Midbrain (tissue), 1 donor: Measurements from ENCODE around the gene MCRIP1.

Experiments used
- DNase-seq: peaks from one replicate; lab custom pipeline; 2025; lab: John Stamatoyannopoulos, UW

MCRIP1 gene

DNA sequence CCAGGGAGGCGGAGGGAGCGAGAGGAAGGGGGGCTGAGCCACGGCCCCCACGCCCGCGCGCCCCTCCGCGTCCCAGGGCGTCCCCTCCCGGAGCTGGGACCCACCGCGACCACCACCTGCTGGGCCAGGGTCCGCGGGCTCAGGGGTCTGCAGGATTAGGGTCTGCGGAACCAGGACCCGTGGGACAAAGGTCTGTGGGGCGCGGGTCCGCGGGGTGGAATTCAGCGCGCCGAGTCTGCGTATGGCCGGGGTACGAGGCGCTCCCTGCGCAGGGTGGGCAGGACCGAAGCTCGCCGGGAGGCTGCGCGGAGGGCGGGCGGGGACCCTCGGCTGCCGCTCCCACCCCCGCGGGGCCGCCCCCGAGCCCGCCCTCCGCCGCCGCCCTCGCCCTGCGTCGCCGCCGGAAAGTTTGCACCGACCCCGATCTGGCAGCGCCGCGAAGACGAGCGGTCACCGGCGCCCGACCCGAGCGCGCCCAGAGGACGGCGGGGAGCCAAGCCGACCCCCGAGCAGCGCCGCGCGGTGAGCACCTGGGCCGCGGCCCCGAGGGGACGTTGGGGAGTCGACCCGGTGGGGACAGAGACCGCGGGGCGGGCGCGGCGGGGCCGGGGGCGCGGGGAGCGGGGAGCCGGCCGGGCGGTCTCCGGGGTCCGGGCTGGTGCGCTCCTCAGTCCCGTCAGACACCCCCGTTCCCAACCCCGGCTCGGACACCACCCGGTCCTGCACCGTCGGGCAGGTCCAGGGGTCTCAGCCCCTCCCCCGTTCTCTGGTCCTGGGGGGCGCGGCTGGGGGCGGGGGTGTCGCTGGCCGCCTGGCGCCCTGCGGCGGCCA, 29.1 kb downstream of the MCRIP1 start, which contains the start of gene GCGR:
TSS of gene GCGR (plus strand) at position 423 of the 831 bp plus-strand sequence. CDS start 4,869 bp downstream, outside the sequence.
- DNase-seq: no peak

DNA sequence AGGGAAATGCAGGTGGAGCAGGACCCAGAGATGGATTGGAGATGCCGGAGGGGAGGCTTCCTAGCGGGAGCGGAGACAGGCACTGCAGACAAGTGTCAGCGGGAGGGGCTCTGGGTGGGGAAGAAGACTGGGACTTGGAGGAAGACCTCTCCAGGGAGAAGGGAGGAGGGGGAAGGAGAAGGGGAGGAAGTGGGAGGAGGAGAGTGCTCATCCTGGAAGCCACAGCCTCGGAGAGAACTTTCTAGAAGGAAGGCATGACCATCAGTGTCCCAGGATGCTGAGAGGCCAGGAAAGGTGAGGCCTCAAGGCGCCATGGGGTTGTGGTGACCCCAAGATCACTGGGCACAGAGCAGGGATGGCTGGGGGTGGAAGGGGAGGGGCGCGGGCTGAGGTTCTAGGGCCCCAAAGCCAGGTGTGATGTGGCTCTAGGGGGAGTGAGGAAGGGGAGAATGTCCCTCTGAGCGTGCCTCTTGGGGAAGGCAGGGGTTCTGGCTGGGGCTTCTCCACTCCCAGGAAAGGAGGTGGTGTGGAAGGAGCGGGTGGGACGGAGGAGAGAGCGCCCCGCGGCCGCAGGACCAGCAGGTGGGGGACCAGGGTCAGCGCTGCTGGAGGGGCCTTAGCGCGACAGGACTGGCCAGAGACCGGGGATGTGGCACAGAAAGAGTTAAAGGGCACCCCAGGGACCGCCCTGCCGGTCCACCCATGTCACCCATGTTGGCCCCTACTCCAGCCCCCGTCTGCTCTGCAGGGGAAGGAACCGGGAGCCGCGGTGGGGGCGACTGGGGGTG, 30.0 kb downstream of the MCRIP1 start:
- no peak for DNase-seq

DNA sequence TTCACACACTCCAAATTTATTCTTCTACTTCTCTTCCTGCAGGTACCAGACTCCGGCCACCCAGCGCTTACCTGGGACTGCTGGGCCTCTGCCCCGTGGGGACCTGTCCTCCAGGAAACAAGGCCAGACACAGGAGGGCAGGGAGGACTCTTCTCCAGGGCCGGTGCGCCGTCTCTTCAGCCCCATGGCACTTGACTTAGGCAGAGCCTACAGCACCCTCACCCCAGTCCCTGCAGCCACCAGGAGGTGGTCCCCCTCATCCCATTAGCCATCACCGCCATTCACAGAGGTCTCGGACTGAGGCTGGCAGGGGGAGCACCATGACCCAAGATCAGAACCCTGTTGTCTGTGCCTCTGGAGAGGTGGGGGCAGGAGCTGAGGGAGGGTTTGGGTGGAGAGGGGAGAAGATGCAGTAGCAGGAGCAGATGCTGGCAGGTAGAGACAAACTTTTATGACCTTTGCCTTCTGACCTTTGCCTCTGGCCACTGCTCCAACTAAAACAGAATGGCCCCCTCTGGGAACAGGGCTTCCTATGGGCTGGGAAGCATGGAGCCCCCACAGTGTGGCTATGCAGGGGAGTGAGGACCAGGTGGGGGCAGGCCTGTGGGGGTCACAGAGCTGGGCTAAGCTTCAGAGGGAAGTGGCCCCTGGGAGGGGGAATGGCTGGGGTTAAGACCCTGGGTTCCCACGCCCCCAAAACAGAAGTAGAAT, 30.9 kb downstream of the MCRIP1 start:
- no peak for DNase-seq

DNA sequence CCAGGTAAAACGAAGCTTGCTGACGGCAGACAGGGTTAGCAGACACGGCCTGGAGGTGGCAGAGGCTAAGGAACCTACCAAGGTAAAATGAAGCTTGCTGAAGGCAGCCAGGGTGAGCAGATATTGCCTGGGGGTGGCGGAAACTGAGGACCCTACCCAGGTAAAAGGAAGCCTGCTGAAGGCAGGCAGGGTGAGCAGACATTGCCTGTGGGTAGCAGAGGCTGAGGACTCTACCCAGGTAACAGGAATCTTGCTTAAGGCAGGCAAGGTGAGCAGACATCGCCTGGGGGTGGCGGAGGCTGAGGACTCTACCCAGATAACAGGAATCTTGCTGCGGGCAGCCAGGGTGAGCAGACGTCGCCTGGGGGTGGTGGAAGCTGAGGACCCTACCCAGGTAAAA, 31.8 kb downstream of the MCRIP1 start:
- DNase-seq: no peak

DNA sequence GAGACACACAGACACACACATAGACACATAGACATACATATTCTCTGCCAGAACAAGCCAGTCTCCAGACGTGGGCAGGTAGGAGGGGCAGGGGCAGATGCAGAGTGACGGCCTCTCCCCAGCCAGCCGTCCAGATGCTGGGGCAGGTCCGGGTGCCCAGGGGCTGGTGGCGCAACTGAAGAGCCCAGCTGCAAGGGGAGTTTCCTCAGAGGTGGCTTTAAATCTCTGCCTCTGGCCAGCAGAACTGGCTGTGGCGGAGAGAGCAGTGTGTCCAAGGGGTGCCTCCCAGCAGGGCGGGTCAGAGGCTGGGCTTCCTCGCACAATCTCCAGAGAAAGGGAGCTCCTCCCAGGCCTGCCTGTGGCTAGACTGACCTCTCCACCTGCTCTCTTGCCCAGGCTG, 38.6 kb downstream of the MCRIP1 start:
- no peak for DNase-seq

DNA sequence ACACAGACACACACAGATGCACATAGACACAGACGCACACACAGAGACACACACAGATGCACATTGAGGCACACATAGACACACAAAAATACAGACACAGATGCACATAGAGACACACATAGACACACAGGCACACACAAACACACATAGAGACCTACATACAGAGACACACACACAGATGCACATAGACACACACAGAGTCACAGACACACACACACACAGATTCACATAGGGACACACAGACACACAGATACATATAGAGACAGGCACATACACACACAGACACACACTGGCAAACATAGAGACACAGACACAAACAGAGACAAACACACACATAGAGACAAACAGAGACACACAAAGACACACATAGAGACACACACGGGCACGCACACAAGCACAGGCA, 39.0 kb downstream of the MCRIP1 start:
- no peak for DNase-seq

DNA sequence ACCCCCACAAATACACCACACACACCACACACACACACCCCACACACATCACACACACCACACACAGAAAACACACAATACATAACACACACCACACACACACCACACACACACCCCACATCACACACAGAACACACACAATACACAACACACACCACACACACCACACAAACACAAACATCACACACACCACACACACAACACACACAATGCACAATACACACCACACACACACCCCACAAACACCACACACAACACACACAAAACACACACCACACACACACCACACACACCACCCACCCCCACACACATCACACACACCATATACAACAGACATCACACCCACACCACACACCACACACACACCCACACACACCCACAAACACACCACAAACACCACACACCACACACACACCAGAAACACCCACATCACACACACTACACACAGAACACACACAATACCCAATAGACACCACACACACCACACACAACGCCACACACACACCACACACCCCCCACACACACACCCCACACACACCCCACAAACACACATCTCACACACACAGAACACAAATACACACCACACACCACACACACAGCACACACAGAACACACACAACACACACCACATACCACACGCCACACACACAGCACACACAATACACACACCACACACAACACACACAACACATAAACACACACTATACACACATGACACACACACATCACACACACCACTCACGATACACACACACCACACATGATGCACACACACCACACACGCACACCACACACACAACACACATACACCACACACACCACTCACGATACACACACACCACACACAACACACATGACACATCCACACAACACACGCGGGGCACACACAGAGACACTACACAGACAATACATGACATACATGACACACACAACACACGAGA, 40.1 kb downstream of the MCRIP1 start:
- no peak for DNase-seq
